Astrocyte (in vitro differentiated cells and primary cell): Measurements from ENCODE around the gene CASK. TPM values are rescaled to one million over a fixed set of nuclear protein-coding genes. Genes with fewer than 3 reads are reported as not detected.

Experiments used
- DNase-seq: peaks from one replicate; pipeline ENCODE4 v3.0.0-alpha.2; 2010; ENCODE audit warnings: low read depth
- FAIRE-seq: peaks from 2 replicates; lab custom pipeline; 2011; peaks lifted over from hg19 to GRCh38; lab: Jason Lieb, UNC
- H2AFZ ChIP-seq: 2 replicates; pipeline ENCODE4 v1.6.0; 2012; ENCODE audit warnings: low read depth, low read length, inconsistent platforms
- H3K27ac ChIP-seq: 2 replicates; pipeline ENCODE4 v1.5.1; 2011; ENCODE audit warnings: low read depth, low read length, inconsistent platforms
- H3K27me3 ChIP-seq: 2 replicates; pipeline ENCODE4 v1.6.0; 2011; ENCODE audit warnings: low read length, inconsistent platforms; ENCODE audit not compliant: insufficient read depth
- H3K36me3 ChIP-seq: 2 replicates; pipeline ENCODE4 v1.5.1; 2011; ENCODE audit warnings: low read length, inconsistent platforms; ENCODE audit not compliant: insufficient read depth
- H3K4me1 ChIP-seq: 2 replicates; pipeline ENCODE4 v1.5.1; 2011; ENCODE audit warnings: low read length, inconsistent platforms; ENCODE audit not compliant: insufficient read depth
- H3K4me2 ChIP-seq: 2 replicates; pipeline ENCODE4 v1.6.0; 2012; ENCODE audit warnings: low read length, inconsistent platforms
- H3K4me3 ChIP-seq: 2 replicates; pipeline ENCODE4 v1.5.1; 2011; ENCODE audit warnings: low read depth, mild to moderate bottlenecking, low read length, inconsistent platforms; ENCODE audit not compliant: insufficient read depth
- H3K79me2 ChIP-seq: 2 replicates; pipeline ENCODE4 v1.6.0; 2012; ENCODE audit warnings: mild to moderate bottlenecking, low read length, inconsistent platforms; ENCODE audit not compliant: insufficient read depth
- H3K9ac ChIP-seq: 2 replicates; pipeline ENCODE4 v1.6.0; 2012; ENCODE audit warnings: mild to moderate bottlenecking, low read length, inconsistent platforms
- H3K9me3 ChIP-seq: 2 replicates; pipeline ENCODE4 v1.5.1; 2012; ENCODE audit warnings: low read depth, mild to moderate bottlenecking, low read length, inconsistent platforms; ENCODE audit not compliant: insufficient read depth
- H4K20me1 ChIP-seq: 2 replicates; pipeline ENCODE4 v1.6.0; 2012; ENCODE audit warnings: low read length, inconsistent platforms; ENCODE audit not compliant: insufficient read depth
- H3K27ac Mint-ChIP-seq: one replicate; pipeline ENCODE4 v1.8.0; 2021; ENCODE audit warnings: mild to moderate bottlenecking, mixed read lengths; ENCODE audit not compliant: unreplicated experiment
- H3K27me3 Mint-ChIP-seq: one replicate; pipeline ENCODE4 v1.8.0; 2021; ENCODE audit warnings: low read depth, mixed read lengths; ENCODE audit not compliant: unreplicated experiment
- H3K36me3 Mint-ChIP-seq: one replicate; pipeline ENCODE4 v1.8.0; 2021; ENCODE audit warnings: low read depth, mixed read lengths; ENCODE audit not compliant: unreplicated experiment
- H3K4me1 Mint-ChIP-seq: one replicate; pipeline ENCODE4 v1.8.0; 2021; ENCODE audit warnings: low read depth, mixed read lengths; ENCODE audit not compliant: unreplicated experiment
- H3K4me3 Mint-ChIP-seq: one replicate; pipeline ENCODE4 v1.8.0; 2021; ENCODE audit warnings: mild to moderate bottlenecking, moderate library complexity, mixed read lengths; ENCODE audit not compliant: unreplicated experiment
- H3K9me3 Mint-ChIP-seq: one replicate; pipeline ENCODE4 v1.8.0; 2021; ENCODE audit warnings: mild to moderate bottlenecking, mixed read lengths; ENCODE audit not compliant: unreplicated experiment
- CTCF ChIP-seq: IDR thresholded peaks from 2 replicates; pipeline ENCODE4 v1.5.1; 2011; ENCODE audit warnings: low read depth, mild to moderate bottlenecking, inconsistent platforms, low read length, moderate library complexity; ENCODE audit not compliant: insufficient read depth
- EZH2 ChIP-seq: IDR thresholded peaks from 2 replicates; pipeline ENCODE4 v1.6.1; 2012; ENCODE audit warnings: mild to moderate bottlenecking, low read length, inconsistent platforms; ENCODE audit not compliant: insufficient read depth
- total RNA-seq: library from RNA; stranded (reverse); gene quantifications from 2 replicates; pipeline ENCODE4 v1.2.1, GENCODE V29; 2021

Gene CASK
- total RNA-seq, 1 donor from 2014 or later: 99.3 TPM

GRCh38 chrX:41799661-41800060, 123.7 kb downstream of the CASK start:
- no peak overlapping the region for H3K27ac ChIP-seq
- H3K79me2 ChIP-seq: peaks cover 3% of the 10 kb centered on the region
- no peak for TF ChIP-seq EZH2
- TF ChIP-seq CTCF: no peak
- H3K4me2 ChIP-seq: no peak overlapping the region
- no peak overlapping the region for H3K9ac ChIP-seq
- no peaks in the 10 kb centered on the region for H3K27me3 ChIP-seq
- no peak overlapping the region for H3K27ac Mint-ChIP-seq
- H3K4me1 Mint-ChIP-seq: peaks cover 8% of the 10 kb centered on the region
- no peak overlapping the region for H2AFZ ChIP-seq
- no peaks in the 10 kb centered on the region for H3K4me1 ChIP-seq
- DNase-seq: no peak
- no peaks in the 10 kb centered on the region for H3K36me3 ChIP-seq
- H4K20me1 ChIP-seq: peaks cover 11% of the 10 kb centered on the region
- no peaks in the 10 kb centered on the region for H3K9me3 Mint-ChIP-seq
- no peak for FAIRE-seq
- H3K4me3 ChIP-seq: no peak overlapping the region
- no peaks in the 10 kb centered on the region for H3K27me3 Mint-ChIP-seq
- H3K9me3 ChIP-seq: no peaks in the 10 kb centered on the region
- H3K4me3 Mint-ChIP-seq: no peak overlapping the region
- no peaks in the 10 kb centered on the region for H3K36me3 Mint-ChIP-seq

GRCh38 chrX:41796577-41796976, 126.8 kb downstream of the CASK start:
- TF ChIP-seq EZH2: no peak
- no peak for TF ChIP-seq CTCF
- Histone ChIP-seq H3K9ac (no peak overlapping the region), H3K4me2 (no peak overlapping the region), H3K9me3 (no peaks in the 10 kb centered on the region), H3K36me3 (no peaks in the 10 kb centered on the region), H3K4me1 (no peaks in the 10 kb centered on the region), H3K4me3 (no peak overlapping the region), H2AFZ (no peak overlapping the region), H3K27ac (no peak overlapping the region), H4K20me1 (peaks cover 11% of the 10 kb centered on the region), H3K27me3 (no peaks in the 10 kb centered on the region), H3K79me2 (peaks cover 3% of the 10 kb centered on the region)
- Mint-ChIP-seq H3K4me3 (no peak overlapping the region), H3K9me3 (no peaks in the 10 kb centered on the region), H3K4me1 (peaks cover 8% of the 10 kb centered on the region), H3K27me3 (no peaks in the 10 kb centered on the region), H3K36me3 (no peaks in the 10 kb centered on the region), H3K27ac (no peak overlapping the region)
- DNase-seq: no peak
- FAIRE-seq: peak; percentile 88

- DNase-seq (no peak), FAIRE-seq (peak; percentile 52)
- Histone ChIP-seq H3K9me3 (no peaks in the 10 kb centered on the region), H3K36me3 (no peaks in the 10 kb centered on the region), H4K20me1 (peaks cover 11% of the 10 kb centered on the region), H3K4me1 (no peaks in the 10 kb centered on the region), H3K4me2 (no peak overlapping the region), H3K79me2 (peaks cover 3% of the 10 kb centered on the region), H3K4me3 (no peak overlapping the region), H3K27ac (no peak overlapping the region), H3K9ac (no peak overlapping the region), H3K27me3 (no peaks in the 10 kb centered on the region), H2AFZ (no peak overlapping the region)
- Mint-ChIP-seq H3K27me3 (no peaks in the 10 kb centered on the region), H3K9me3 (no peaks in the 10 kb centered on the region), H3K36me3 (no peaks in the 10 kb centered on the region), H3K27ac (no peak overlapping the region), H3K4me3 (no peak overlapping the region), H3K4me1 (peaks cover 8% of the 10 kb centered on the region)
- TF ChIP-seq CTCF: no peak
- no peak for TF ChIP-seq EZH2
Observed at GRCh38 chrX:41796046-41796445, 127.3 kb downstream of the CASK start.
